Suppressor macrophage treated with lipopolysaccharide for 4 hours (primary cell): ENCODE measurements around the gene CYSTM1.
A peak's percentile ranks its signal among the peaks of the same experiment; 100 is the strongest.

Experiments used
- DNase-seq: peaks from one replicate; pipeline ENCODE4 v3.0.0-alpha.2; 2020

Gene CYSTM1

GRCh38 chr5:140259500-140259899 is 84.5 kb downstream of the CYSTM1 start:
- no peak for DNase-seq

- DNase-seq: no peak
These were observed 85.2 kb downstream of the CYSTM1 start for GRCh38 chr5:140260089-140260656.

- peak; percentile 79 for DNase-seq
These were observed 86.6 kb downstream of the CYSTM1 start for GRCh38 chr5:140261403-140262171.

- DNase-seq: no peak
These were observed 87.2 kb downstream of the CYSTM1 start for GRCh38 chr5:140262221-140262620.

GRCh38 chr5:140262839-140263238 is 87.9 kb downstream of the CYSTM1 start:
- no peak for DNase-seq

GRCh38 chr5:140265845-140266244 is 90.9 kb downstream of the CYSTM1 start:
- DNase-seq: no peak

- no peak for DNase-seq
These were observed 91.6 kb downstream of the CYSTM1 start for GRCh38 chr5:140266471-140267200.

GRCh38 chr5:140267201-140267540 is 92.2 kb downstream of the CYSTM1 start:
- DNase-seq: no peak

GRCh38 chr5:140267559-140268018 is 92.6 kb downstream of the CYSTM1 start:
- no peak for DNase-seq

DNA sequence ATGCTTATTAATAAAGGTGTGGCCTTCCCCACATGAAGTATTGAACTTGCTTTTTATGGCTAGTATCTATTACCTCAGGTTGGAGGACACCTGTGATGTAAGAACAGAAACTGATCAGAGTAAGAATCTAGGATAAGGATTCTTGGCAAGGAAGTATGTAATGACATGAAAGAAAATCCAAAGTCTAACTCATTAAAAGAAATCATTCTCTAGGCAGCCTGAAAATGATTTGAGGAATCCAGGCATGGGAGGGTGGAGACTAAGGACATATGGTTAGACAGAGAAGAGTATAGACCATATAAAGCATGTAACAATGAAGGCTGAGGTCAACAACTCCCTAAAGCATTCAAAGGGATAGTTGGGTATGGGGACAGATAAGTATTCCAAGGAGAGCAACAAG is 95.0 kb downstream of the CYSTM1 start:
- DNase-seq: no peak

DNA sequence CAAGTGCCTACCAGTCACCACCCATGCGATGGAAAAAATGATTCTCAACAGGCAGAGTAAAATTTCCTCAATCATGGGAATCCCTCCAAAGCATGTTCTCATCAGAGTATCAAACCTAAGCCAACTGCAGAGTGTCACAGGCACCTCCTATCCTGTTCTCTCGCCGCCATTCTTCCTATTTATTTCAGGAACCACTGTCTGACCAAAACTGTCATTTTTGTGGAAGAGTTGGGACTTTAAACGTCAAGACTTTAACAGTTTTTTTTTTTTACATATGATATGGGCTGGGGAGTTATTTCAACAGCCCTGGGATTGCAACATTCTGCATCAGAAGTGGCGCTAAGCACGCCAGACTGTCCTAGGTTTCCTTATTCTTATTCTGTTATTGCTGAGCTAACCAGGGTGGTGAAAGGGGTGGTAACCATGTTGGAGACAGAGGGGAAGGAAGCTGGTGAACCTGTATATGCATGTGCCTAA is 98.5 kb downstream of the CYSTM1 start:
- DNase-seq: peak; percentile 89

DNA sequence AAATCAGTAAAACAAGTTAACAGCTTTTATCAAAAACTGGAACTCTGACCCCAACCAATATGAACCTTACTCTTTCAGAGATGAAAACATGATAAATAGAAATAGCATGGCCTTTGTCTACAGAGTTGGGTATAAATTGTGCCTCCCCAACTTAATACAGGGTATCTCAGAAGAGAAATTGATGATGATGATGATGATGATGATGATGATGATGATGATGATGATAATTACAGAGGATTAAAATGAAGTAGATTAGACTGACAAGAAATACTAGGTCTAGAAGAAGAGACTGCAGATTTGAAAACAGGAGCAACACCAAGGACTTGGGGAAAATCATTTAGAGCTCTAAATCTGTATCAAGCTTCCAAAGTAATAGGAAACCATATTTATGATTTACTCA is 100.8 kb downstream of the CYSTM1 start:
- no peak for DNase-seq

- DNase-seq: no peak
These were observed 107.3 kb downstream of the CYSTM1 start for GRCh38 chr5:140282266-140282665.

GRCh38 chr5:140284013-140284412 is 109.0 kb downstream of the CYSTM1 start:
- DNase-seq: no peak

- DNase-seq: no peak
These were observed 111.4 kb downstream of the CYSTM1 start for GRCh38 chr5:140286424-140286823.

DNA sequence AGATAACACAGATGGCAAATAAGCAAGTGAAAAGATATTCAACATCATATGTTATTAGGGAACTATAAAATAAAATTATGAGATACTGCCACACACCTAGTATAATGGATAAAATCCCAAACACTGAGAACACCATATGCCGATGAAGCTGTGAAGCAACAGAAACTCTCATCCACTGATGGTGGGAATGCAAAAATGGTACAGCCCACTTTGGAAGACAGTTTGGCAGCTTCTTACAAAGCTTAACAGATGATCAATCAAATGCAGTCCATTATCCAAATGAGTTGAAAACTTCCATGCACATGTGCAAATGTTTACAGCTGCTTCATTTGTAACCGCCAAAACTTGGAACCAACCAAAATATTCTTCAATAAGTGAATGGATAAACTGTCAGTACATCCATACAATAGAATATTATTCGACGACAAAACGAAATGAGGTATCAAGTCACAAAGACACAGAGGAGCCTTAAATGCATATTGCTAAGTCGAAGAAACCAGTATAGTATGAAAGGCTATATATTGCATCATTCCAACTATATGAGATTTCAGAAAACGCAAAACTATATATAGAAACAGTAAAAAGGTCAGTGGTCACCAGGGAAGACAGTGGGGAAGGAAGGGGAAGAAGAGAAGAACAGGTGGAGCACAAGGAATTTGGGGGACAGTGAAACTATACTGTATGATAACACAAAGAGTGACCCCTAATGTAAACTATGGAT is 113.0 kb downstream of the CYSTM1 start:
- DNase-seq: no peak

DNA sequence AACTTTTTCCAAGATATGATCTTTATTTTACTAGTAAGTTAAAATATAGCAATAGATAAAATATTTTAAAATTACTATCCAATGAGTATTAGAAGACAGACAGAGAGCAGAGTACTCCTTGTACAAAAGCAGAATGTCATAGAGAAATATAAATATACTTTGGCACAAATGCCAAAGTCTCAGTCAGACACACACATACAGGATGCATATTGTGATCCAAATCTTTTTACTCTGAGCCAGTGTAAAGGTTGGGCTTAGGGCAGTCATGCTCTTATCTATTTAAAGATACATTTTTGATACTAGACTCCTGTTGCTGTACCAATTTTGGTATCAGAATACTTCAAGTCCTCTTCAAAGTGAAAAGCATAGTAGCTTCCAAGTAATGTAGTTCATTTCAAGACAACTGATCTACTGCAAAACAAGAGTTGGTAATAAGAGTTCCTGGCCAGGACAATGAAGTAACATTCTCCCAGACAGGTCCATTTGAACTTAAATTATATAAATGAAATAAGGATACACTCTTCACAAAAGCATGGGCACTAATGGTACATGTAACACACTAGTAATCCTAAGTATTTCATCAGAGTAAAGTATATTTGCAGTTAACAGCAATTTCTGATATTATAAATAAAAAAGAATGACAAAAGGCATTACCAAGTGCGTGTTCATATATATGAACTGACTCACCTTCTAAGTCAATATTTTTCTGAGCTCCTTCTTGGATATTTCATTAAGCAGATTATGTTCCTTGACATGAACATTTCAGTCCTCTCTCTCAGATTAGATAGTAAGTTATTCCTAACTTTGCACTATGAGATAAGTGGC is 117.4 kb downstream of the CYSTM1 start:
- no peak for DNase-seq
